H1 (cell line): ENCODE data around the gene ATP6V1F. TPM values are rescaled to one million over a fixed set of nuclear protein-coding genes. Genes with fewer than 3 reads are reported as not detected.

Experiments
- CTCF ChIA-PET: fragments of 300-600 bp; sonication (Branson Sonifier 250); formaldehyde crosslinking; loops from one replicate; lab custom pipeline; 2021; ENCODE audit not compliant: partially characterized antibody; lab: Charles Lee
- POLR2A ChIA-PET: fragments of 300-600 bp; sonication (Branson Sonifier 250); formaldehyde crosslinking; loops from one replicate; lab custom pipeline; 2021; ENCODE audit warnings: inconsistent platforms; ENCODE audit not compliant: partially characterized antibody; lab: Charles Lee
- DNase-seq, 2 experiments: peaks; one replicate each; pipeline versions ENCODE4 v3.0.0 to v3.0.0-alpha.2; 2010 to 2022; ENCODE audit warnings: low spot score in 2 of 2, low read depth in 1 of 2, mixed read lengths in 1 of 2
- FAIRE-seq: peaks from 2 replicates; lab custom pipeline; 2011; peaks lifted over from hg19 to GRCh38; lab: Jason Lieb, UNC
- H2AFZ ChIP-seq: 2 replicates; pipeline ENCODE4 v1.8.1; 2012; ENCODE audit warnings: low read length, inconsistent platforms
- H2AK5ac ChIP-seq: 2 replicates; pipeline ENCODE4 v1.6.1; 2013; ENCODE audit warnings: low read depth, low read length
- H2BK120ac ChIP-seq: replicated peaks from 2 replicates; pipeline ENCODE3; 2013; ENCODE audit warnings: low read depth, low read length, inconsistent platforms
- H2BK12ac ChIP-seq: 2 replicates; pipeline ENCODE4 v1.6.1; 2013; ENCODE audit warnings: low read depth, low read length
- H2BK15ac ChIP-seq: 2 replicates; pipeline ENCODE4 v1.6.1; 2013; ENCODE audit warnings: low read length
- H2BK20ac ChIP-seq: 2 replicates; pipeline ENCODE4 v1.6.1; 2013; ENCODE audit warnings: low read length
- H2BK5ac ChIP-seq: 2 replicates; pipeline ENCODE4 v1.6.1; 2013; ENCODE audit warnings: low read depth, low read length
- H3K14ac ChIP-seq: 2 replicates; pipeline ENCODE4 v1.6.1; 2013; ENCODE audit warnings: inconsistent platforms; ENCODE audit not compliant: insufficient read length
- H3K18ac ChIP-seq: 2 replicates; pipeline ENCODE4 v1.6.1; 2013; ENCODE audit warnings: low read length; ENCODE audit errors: extremely low read depth
- H3K23ac ChIP-seq: 2 replicates; pipeline ENCODE4 v1.6.1; 2013; ENCODE audit warnings: inconsistent platforms; ENCODE audit not compliant: insufficient read length
- H3K23me2 ChIP-seq: 2 replicates; pipeline ENCODE4 v1.6.1; 2013; ENCODE audit warnings: low read depth, low read length
- H3K27ac ChIP-seq: 2 replicates; pipeline ENCODE4 v1.6.1; 2011; ENCODE audit warnings: low read depth, low read length, inconsistent platforms
- H3K27me3 ChIP-seq, 4 experiments: replicated peaks in 1 of 4; 1 replicate in 1 of 4; 2 replicates in 3 of 4; pipeline versions ENCODE4 v1.6.1 to v1.8.1; 2011 to 2013; ENCODE audit warnings: low read length in 3 of 4, mild to moderate bottlenecking in 3 of 4, inconsistent platforms in 2 of 4, mixed read lengths in 2 of 4, moderate library complexity in 1 of 4; ENCODE audit not compliant: control insufficient read depth in 3 of 4, insufficient read depth in 3 of 4; ENCODE audit errors: extremely low read depth in 1 of 4
- H3K36me3 ChIP-seq, 4 experiments: 2 replicates each; pipeline versions ENCODE4 v1.6.1 to v1.8.1; 2011 to 2013; ENCODE audit warnings: mild to moderate bottlenecking in 4 of 4, low read length in 3 of 4, moderate library complexity in 2 of 4, control low read depth in 1 of 4, inconsistent platforms in 1 of 4; ENCODE audit not compliant: insufficient read depth in 4 of 4, control insufficient read depth in 2 of 4
- H3K4ac ChIP-seq: replicated peaks from 2 replicates; pipeline ENCODE3; 2013; ENCODE audit warnings: low read length, low read depth, mixed read lengths, inconsistent platforms; ENCODE audit not compliant: insufficient read length
- H3K4me1 ChIP-seq, 4 experiments: replicated peaks in 1 of 4; 1 replicate in 1 of 4; 2 replicates in 3 of 4; pipeline versions ENCODE4 v1.6.1 to v1.8.1; 2011 to 2013; ENCODE audit warnings: low read length in 3 of 4, inconsistent platforms in 2 of 4, mixed read lengths in 1 of 4; ENCODE audit not compliant: insufficient read depth in 4 of 4, control insufficient read depth in 3 of 4
- H3K4me2 ChIP-seq, 2 experiments: 2 replicates each; pipeline versions ENCODE4 v1.6.1 to v1.8.1; 2011 to 2013; ENCODE audit warnings: low read depth in 2 of 2, low read length in 2 of 2, control low read depth in 1 of 2, inconsistent platforms in 1 of 2, mild to moderate bottlenecking in 1 of 2; ENCODE audit not compliant: insufficient read depth in 1 of 2
- H3K4me3 ChIP-seq, 4 experiments: fragments of 200-600, 300-600 bp in 1 of 4; sonication (generic), shearing (Covaris generic), sonication (Bioruptor Twin) in 1 of 4; 2 replicates each; pipeline versions ENCODE4 v1.5.1 to v1.8.1; 2011 to 2016; ENCODE audit warnings: low read length in 4 of 4, low read depth in 3 of 4, control low read depth in 2 of 4, inconsistent platforms in 2 of 4, mild to moderate bottlenecking in 2 of 4, mixed read lengths in 1 of 4, moderate library complexity in 1 of 4; ENCODE audit not compliant: insufficient read depth in 2 of 4; ENCODE audit errors: extremely low read depth in 1 of 4
- H3K56ac ChIP-seq: replicated peaks from 2 replicates; pipeline ENCODE3; 2013; ENCODE audit warnings: low read depth, mild to moderate bottlenecking, mixed read lengths, low read length, inconsistent platforms; ENCODE audit not compliant: insufficient read length
- H3K79me1 ChIP-seq: 2 replicates; pipeline ENCODE4 v1.6.1; 2013; ENCODE audit warnings: low read depth, low read length, control low read depth
- H3K79me2 ChIP-seq, 2 experiments: 2 replicates each; pipeline versions ENCODE4 v1.6.1 to v1.8.1; 2012 to 2013; ENCODE audit warnings: low read length in 2 of 2, mild to moderate bottlenecking in 2 of 2, inconsistent platforms in 1 of 2; ENCODE audit not compliant: insufficient read depth in 2 of 2, control insufficient read depth in 1 of 2
- H3K9ac ChIP-seq, 4 experiments: replicated peaks in 1 of 4; 1 replicate in 1 of 4; 2 replicates in 3 of 4; pipeline versions ENCODE4 v1.6.1 to v1.8.1; 2011 to 2013; ENCODE audit warnings: low read depth in 3 of 4, low read length in 3 of 4, control low read depth in 2 of 4, mild to moderate bottlenecking in 2 of 4, moderate library complexity in 2 of 4, inconsistent platforms in 1 of 4; ENCODE audit errors: extremely low read depth in 1 of 4
- H3K9me3 ChIP-seq, 2 experiments: 2 replicates each; pipeline versions ENCODE4 v1.6.1 to v1.8.1; 2012 to 2013; ENCODE audit warnings: mild to moderate bottlenecking in 2 of 2, moderate library complexity in 2 of 2, control low read depth in 1 of 2, inconsistent platforms in 1 of 2, low read depth in 1 of 2, low read length in 1 of 2, mixed read lengths in 1 of 2; ENCODE audit not compliant: insufficient read depth in 2 of 2
- H4K20me1 ChIP-seq, 2 experiments: replicated peaks in 1 of 2; 2 replicates each; pipeline versions ENCODE3 to v1.8.1; 2011 to 2013; ENCODE audit warnings: inconsistent platforms in 2 of 2, low read length in 2 of 2, mild to moderate bottlenecking in 1 of 2; ENCODE audit not compliant: insufficient read depth in 2 of 2, control insufficient read depth in 1 of 2
- H4K5ac ChIP-seq: 2 replicates; pipeline ENCODE4 v1.6.1; 2013; ENCODE audit warnings: low read length, low read depth, mixed read lengths, inconsistent platforms; ENCODE audit not compliant: insufficient read length
- H4K8ac ChIP-seq: 2 replicates; pipeline ENCODE4 v1.8.0; 2013; ENCODE audit warnings: mild to moderate bottlenecking, moderate library complexity, low read length, inconsistent platforms; ENCODE audit not compliant: insufficient read depth; ENCODE audit errors: extremely low read depth
- H4K91ac ChIP-seq: replicated peaks from 2 replicates; pipeline ENCODE3; 2013; ENCODE audit warnings: low read length, mixed read lengths, inconsistent platforms; ENCODE audit not compliant: insufficient read length
- WGBS, 2 experiments: shearing (Covaris generic) in 1 of 2; methylation state at CpG; one replicate each; pipeline versions ENCODE4 v1.1.6 to v1.1.7; 2013 to 2015; ENCODE audit warnings: low lambda C conversion rate in 2 of 2, mixed read lengths in 2 of 2, inconsistent platforms in 1 of 2, low coverage in 1 of 2, missing lambda C conversion rate in 1 of 2; ENCODE audit not compliant: insufficient replicate concordance in 2 of 2, insufficient coverage in 1 of 2, insufficient read length in 1 of 2; ENCODE audit errors: extremely low coverage in 1 of 2, missing lambda C conversion rate in 1 of 2; 5-methylcytosine and 5-hydroxymethylcytosine counted together
- polyA plus RNA-seq, 7 experiments: library from polyadenylated mRNA; depleted of rRNA in 3 of 7; stranded (reverse) in 5 of 7; unstranded in 2 of 7; fragments of >200 nt in 5 of 7; fragments of 200-250 nt in 2 of 7; gene quantifications; 1 replicate in 5 of 7; 2 replicates in 1 of 7; 4 replicates in 1 of 7; pipeline versions ENCODE4 v1.2.1 to v1.2.3, GENCODE V29; 2011 to 2013; ENCODE audit warnings: missing spikeins in 2 of 7, mixed read lengths in 2 of 7
- total RNA-seq: library from RNA; stranded (reverse); fragmentation: NEBNext Ultra II Directional; extraction: Animal tissue kit (Norgen Biotek cat#: 25700); gene quantifications from 2 replicates; pipeline ENCODE4 v1.2.1, GENCODE V29; 2021

Gene ATP6V1F
- total and polyA plus RNA-seq, 2 of the 8 experiments (the other 6 are each of a cell fraction or from before 2014, with no cell fraction given): 104 to 318 TPM

DNA sequence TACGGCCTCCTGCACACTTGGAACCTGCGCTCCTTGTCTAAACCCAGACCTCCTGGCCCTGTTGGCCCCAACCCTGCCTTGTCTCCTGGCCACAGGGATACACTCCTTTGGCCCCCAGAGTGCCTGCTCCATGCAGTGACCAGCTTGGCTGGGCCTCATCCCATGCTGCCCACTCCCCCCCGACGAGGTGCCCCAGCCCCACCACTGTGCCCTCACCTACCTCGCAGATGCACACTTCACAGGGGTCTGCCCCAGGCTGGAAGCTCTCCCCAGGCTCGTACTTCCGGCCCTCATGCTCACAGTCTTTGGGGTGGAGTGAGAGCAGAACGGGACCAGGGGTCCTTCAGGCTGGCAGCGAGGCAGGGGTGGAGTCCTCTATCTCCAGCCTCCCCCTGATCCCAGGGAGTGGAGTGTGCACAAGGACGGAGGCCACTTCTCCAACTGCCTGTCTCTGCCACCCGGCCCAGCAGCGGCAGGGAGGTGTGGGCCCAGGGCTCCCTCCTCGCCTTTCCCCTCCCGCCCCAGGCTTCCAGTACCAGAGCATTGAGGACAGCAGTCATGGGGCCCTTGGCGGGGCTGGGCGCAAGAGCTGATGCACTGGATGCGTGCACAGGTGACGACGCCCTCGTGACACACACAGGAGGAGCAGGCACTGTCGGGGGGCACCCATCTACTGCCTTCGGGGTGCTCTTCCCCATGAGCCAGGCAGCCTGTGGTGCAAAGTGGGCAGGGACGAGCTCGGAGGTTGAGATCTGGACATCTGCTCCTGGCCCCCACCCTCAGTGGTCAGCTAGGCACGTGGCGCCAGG lies 22.1 kb downstream of the ATP6V1F start:
- Histone ChIP-seq H3K4ac (no peak overlapping the region), H3K23me2 (peaks cover 15% of the 10 kb centered on the region; the same call in 1 of the 2 replicates), H3K36me3 (no peaks in the 10 kb centered on the region), H2BK5ac (no peak overlapping the region), H4K20me1 (peaks cover 0 to 12% of the 10 kb centered on the region in 2 experiments), H3K4me3 (no peak overlapping the region), H3K79me1 (0 out of 2 replicates have a peak, but pooled peaks cover 7% of the 10 kb centered on the region), H3K9me3 (no peaks in the 10 kb centered on the region), H3K14ac (no peak overlapping the region), H3K4me2 (no peak overlapping the region), H2AK5ac (no peak overlapping the region), H4K5ac (no peak overlapping the region), H3K27ac (no peak overlapping the region), H3K79me2 (no peaks in the 10 kb centered on the region), H2BK15ac (no peak overlapping the region), H3K23ac (no peak overlapping the region), H3K4me1 (peaks cover 0 to 12% (median 7%) of the 10 kb centered on the region in 4 experiments; a peak in 5 of 7 replicates), H2BK20ac (no peak overlapping the region), H4K8ac (peak overlapping the region; percentile 51; the same call in 1 of the 2 replicates), H3K9ac (no peak overlapping the region), H2AFZ (no peak overlapping the region), H2BK120ac (no peak overlapping the region), H2BK12ac (no peak overlapping the region), H4K91ac (no peak overlapping the region), H3K56ac (no peak overlapping the region), H3K27me3 (no peaks in the 10 kb centered on the region), H3K18ac (no peak overlapping the region)
- WGBS, 2 experiments: 87% methylated on average over 22 of the region's 26 CpGs; no CpG with 5 or more reads in 1 of the 2 experiments
- FAIRE-seq: no peak
- no peak for DNase-seq
- ChIA-PET CTCF (interaction anchor here (0.5 to 10.3 kb wide), 29 partner anchors 10 to 774 kb away, joined by 3 to 189 read pairs (median 5); partner anchors contain the start of genes ATP6V1F and CCDC136), POLR2A (interaction anchor here (0.9 to 1.8 kb wide), 5 partner anchors 15 to 101 kb away, joined by 3 to 9 read pairs (median 4); partner anchors contain the start of gene ATP6V1F)
